Left renal cortex interstitium (tissue), 4 donors: ENCODE measurements around the gene FAM241B. TPM values are rescaled to one million over a fixed set of nuclear protein-coding genes. Genes with fewer than 3 reads are reported as not detected.

Experiments used
- DNase-seq, 4 donors: peaks; one replicate each; pipeline ENCODE4 v3.0.0-alpha.2; 2013; ENCODE audit warnings: low read depth in 4 of 4, low spot score in 2 of 4, missing footprints in 1 of 4
- polyA plus RNA-seq, 4 donors: library from polyadenylated mRNA; unstranded; fragments of 120-200 nt; gene quantifications; one replicate each; pipeline ENCODE4 v1.2.1, GENCODE V29; 2013; ENCODE audit not compliant: insufficient read length in 4 of 4

Gene FAM241B, protein sequence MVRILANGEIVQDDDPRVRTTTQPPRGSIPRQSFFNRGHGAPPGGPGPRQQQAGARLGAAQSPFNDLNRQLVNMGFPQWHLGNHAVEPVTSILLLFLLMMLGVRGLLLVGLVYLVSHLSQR
- polyA plus RNA-seq: 10 to 100 TPM in 3 of 4 donors, 1 to 10 TPM in 1; 9.1 to 11.3 (median 10.4) TPM

DNA sequence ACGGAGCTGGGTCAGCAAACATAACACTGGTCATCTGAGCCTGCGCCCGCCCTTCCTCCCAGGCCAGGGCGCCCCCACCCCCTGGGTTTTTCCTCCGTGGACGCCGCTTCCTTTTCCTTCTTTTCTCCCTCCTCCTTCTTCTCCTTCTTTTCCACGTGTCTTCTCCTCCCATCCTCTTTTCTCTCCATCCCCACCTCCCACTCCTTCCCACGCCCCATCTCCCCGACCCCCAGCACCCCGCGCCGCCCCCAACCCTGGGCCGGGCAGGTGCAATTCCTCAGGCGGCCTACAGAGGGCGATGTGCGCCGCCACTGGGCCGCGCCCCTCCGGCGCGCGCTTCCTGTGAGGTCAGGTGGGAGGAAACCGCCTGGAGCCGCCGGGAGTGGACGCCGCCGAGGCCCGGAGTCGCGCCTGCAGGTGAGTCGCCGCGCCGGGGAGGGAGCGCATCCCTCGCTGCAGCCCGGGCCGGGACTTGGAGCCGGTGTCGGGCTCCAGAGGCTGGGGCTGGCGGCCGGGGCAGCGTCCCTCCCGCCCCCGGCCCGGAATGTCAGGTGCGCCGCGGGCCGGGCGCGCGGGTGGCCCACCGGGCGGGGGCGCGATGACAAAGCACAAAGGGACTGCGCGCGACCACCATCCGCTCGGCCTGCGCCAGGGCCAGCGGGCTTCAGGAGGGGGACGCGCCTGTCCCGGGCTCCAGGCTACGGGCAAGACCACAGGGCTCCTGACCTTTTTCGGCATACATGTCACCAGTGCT lies at the start of gene FAM241B:
Gene FAM241B, plus strand, starts transcription at position 351 of the 754 bp plus-strand sequence. CDS start 1,497 bp downstream, outside the sequence.
- peak in 1 of 4 donors; percentile 60 for DNase-seq

DNA sequence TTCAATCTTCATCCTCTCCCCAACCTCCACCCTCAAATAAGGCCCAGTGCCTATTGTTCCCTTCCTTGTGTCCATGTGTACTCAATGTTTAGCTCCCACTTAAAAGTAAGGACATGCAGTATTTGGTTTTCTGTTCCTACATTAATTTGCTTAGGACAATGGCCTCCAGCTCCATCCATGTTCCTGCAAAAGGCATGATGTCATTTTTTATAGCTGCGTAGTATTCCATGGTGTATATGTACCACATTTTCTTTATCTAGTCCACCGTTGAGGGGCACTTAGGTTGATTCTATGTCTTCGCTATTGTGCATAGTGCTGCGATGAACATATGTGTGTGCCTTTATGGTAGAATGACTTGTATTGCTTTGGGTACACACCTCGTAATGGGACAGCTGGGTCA lies 49.6 kb upstream of the FAM241B start:
- DNase-seq: no peak

DNA sequence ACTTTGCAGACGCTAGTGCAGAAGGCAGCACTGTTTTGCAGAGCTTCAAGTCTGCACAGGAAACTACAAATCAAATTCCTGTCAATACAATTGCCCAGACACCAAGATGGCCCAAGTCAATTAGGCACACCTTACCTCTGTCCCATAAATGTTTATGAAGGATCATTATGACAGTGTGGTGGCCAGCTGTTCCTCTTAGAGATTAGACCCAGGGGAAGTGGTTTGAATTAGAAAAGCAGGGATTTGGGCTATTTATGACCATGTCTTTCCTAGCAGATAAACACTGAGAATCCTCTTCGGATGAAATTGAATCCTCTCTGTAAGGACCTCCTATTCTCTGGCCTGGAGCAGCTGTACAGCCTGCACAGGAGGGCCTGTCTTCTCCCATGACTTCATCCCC lies 46.9 kb upstream of the FAM241B start:
- no peak for DNase-seq

DNA sequence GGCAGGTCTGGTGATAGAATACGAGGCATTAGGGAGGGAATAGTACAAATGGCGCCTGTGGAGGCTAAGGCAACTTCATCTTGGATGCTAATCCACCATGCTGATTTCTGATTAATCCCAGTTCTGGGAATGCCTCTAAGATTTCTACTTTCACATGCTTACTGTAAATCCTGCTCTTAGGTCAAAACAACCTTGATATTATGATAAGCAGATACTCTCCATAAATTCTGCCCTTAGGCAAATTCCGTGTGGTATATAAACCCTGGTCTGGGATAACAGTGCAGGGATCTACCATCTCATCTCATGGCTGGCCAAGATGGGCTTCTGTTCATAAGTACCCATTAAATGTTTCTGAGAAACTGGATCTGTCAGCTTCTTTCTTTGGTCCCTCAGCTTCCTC lies 45.4 kb upstream of the FAM241B start:
- no peak for DNase-seq

DNA sequence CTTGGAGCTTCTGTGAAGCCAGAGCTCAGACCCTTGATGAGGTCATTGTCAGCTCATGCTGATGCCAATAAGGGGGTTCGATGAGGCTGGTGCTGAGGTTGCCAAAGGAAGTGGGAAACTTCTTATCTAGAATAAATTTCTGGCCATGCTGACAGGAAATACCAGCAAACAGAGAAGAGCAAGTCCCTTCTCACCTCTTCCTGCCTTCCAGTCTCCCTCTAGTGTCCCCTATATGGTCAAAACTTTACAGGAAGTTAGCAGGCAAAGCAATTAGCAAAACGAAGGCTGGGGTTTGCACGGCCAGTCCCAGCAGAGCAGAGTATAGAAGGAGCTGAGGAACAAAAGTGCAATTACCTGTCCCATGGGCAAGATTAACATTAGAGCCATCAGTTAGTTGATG lies 41.7 kb upstream of the FAM241B start:
- no peak for DNase-seq

DNA sequence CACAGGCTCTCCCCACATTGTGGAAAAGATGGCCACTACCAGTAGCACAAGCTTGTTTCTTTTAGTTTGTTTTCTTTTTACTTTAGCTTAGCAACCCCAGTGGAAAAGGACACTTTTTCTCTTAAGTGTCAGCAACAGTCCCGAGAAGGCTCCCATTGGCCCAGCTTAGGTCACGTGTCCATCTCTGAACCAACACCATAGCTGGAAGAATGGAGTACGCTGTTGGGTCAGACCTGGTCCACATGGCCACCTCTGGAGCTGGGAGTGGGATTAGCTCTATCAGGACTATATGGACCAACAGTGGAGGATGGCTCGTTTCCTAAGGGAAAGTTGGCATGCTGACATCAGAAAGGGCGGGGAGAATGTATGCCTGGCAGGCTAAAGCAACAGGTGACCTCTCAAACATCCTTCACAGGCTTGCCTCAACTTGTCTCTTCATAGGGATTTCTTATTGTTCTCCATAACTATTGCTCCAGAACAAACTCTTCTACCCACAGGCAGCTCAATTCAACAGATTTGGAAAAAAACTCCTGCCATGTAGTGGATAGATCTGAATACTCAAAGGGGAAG lies 29.2 kb upstream of the FAM241B start:
- no peak for DNase-seq

DNA sequence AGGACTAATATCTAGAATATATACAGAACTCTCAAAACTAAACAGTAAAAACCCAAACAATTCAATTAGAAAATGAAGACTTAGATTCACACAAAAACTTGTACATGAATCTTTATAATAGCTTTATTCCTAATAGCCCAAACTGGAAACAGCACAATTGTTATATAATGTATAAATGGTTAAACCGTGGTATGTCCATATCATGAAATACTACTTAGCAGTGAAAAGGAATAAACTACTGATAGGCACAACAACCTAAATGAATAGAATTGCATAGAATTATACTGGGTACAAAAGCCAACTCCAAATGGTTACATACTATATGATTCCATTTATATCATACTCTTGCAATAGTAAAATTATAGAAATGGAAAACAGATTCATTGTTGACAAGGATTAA lies 21.0 kb upstream of the FAM241B start:
- DNase-seq: no peak

DNA sequence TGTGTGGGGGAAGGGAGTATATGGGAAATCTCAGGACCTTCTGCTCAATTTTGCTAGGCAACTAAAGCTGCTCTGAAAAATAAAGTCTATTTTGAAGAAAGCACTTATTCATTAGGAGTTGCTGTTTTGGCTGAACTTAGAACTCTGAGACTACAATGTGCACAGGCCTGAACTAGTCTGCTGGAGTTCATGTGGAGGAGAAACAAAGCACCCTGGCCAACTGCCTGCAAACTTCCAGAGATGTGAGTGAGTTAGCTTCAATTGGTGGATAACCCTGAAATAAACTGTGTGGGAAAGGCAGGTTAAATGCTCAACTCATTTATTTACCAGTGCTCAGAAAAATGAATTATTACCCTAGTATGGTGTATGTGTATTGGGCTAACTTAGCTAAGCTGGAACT lies 17.3 kb upstream of the FAM241B start:
- DNase-seq: no peak

DNA sequence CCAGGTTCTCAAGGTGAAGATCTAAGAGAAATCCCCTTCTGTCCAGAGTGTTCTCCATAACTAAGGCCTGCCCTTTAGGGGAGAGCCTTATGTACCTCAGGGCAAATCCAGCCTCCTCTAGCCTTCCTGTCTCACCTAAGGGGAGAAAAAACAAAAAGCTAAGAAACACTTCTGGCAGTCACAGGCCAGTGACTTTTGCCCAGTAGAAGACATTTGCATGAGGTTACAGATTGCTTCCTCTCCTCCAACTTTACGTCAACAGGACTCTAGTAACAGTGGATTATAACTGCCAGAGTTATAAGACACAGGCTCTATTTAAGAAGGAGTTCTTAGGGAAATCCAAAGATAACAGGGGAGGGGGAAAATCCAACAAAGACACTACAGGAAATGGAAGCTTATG lies 15.9 kb upstream of the FAM241B start:
- DNase-seq: no peak

DNA sequence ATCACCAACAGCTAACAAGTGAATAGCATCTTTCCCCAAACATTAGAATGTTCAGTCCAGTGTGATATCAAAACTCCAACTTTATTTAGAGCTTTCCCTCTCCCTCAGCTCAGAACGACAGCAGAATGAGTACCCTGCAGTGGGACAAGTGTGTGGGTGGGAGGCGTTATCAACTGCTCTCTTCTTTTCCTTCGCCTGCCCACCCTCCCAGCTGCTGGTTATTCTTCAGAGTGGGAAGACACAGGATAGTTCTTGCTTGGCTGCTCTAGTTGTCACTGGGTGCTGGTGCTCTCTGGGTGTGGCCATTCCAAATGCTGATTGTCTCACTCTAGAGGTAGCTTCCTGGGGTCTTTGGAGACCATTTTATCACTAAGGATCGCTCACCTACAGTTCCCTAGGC lies 13.7 kb upstream of the FAM241B start:
- no peak for DNase-seq

DNA sequence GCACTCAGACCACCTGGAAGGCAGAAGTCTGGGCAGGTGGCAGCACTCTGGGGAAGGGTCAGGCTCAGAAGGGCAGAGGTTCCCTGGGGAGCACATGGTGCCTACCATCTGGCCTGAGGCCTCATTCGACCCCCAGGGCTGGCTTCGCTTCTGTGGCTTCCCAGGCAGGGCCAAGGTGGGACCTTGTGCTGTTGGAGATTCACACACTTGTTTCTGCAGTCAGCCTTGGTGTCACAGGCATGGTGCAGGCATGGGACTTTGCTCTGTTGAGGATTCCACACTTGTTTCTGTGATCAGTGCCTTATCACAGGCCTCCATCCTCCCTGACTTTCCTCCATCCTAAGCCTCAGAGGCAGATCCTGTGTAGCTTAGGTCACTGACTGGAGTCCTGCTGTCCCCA lies 11.3 kb upstream of the FAM241B start:
- no peak for DNase-seq

DNA sequence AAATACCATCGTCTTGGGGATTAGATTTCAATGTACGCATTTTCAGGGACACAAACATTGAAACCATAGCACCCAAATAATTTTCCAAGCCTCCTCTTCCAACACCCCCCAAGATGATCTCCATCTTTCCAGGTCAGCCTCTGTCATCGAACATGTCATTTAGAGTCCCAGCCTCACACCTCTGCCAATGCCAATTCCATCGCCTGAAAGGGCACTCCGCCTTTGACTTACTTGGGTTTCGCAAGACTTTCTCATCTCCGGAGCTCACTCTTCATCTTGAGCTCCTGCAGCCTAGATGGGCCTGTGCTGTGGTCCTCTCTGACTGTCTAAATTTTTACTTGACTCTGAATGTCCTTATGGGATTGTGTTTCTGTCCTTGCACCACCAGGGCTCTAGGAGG lies 10.4 kb upstream of the FAM241B start:
- no peak for DNase-seq

DNA sequence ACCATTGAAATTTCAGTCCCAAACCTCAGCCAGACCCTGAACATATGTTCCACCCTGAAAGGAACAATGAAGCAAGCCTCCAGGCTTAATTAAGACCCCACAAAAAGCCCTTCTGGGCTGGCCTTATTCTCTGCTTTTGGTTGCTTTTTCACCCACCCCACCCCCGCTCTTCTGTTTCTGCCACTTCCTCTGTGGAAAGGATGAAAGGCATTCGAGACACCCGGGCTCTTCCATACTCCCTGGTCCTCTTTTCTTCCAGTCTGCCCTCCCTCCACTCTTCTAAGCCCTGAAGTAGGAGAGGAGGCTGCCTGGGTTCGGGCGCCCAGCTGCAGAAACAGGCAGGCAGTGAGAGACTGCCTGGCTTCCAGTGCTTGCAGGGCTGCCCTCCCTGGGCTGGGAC lies 9.4 kb upstream of the FAM241B start:
- DNase-seq: no peak

DNA sequence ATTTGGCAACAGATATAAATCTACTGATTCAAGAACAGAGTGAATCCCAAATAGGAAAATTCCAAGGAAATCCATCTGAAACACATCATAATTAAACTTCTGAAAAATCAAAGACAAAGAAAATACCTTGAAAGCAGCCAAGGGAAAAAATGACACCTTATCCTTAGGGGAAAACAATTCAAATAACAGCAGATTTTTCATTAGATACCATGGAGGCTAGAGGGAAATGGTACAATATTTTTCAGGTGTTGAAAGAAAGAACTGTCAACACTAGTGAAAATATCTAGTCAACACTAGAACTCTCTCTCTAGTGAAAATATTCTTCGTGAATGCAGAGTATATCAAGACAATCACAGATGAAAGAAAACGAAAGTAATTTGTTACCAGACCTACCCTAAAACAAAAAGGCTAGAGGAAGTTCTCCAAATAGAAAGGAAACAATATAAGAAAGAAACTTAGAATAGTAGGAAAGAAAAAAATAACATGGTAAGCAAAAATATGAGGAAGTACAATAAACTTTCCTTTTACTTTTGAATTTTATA lies 5.7 kb upstream of the FAM241B start:
- DNase-seq: no peak

DNA sequence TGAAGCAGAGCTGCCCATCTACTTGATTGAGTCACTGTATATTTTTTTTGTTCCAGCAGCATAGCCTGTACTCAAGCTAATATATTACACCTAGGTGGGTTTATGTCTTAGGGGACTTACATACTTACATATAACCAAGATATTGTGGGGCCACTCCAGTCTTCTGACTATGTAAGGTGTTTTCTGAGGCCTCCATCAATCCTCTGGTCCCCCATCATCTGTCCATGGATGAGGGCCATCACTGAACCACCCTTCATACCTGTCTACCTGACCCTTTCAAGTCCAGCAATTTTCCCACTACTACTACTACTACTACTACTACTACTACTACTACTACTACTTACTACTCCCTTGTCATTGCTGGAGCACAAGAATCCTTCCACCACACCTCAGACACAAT lies 3.2 kb upstream of the FAM241B start:
- no peak for DNase-seq

DNA sequence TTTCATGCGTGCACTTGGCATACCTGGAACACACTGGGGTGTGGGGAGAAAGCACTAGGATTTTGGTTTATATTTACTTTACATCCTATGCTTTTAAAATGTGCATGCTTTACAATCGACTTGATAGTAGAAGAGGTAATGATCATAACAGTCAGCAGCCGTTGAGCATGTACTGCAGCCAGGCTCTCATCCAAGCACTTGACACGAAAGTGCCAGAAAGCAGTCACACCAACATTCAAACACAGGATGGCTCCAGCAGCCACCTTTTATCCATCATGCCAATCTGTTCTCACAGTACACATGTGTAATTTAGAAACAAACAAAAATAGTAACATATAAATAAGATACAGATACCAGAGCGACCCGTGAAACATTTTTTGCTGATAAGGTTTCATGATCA lies 1.2 kb upstream of the FAM241B start:
- DNase-seq: no peak

DNA sequence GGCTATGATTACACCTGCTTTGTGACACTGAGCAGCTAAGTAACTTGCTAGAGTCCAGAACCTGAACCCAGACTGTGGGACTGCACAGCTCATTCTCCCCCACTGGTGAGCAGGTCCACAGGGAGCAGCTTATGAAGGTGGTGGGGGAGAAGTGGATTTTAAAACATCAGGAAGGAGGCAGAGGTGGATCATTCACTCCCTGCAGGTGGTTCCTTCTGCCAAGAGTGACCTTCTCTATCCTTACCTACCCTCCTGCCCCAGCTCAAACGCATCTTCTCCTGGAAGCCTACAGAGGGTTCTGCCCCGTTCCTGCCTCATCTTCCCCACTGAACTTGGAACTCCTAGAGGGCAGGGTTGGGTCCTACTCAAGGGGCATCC lies 539 bp upstream of the FAM241B start:
- DNase-seq: no peak

DNA sequence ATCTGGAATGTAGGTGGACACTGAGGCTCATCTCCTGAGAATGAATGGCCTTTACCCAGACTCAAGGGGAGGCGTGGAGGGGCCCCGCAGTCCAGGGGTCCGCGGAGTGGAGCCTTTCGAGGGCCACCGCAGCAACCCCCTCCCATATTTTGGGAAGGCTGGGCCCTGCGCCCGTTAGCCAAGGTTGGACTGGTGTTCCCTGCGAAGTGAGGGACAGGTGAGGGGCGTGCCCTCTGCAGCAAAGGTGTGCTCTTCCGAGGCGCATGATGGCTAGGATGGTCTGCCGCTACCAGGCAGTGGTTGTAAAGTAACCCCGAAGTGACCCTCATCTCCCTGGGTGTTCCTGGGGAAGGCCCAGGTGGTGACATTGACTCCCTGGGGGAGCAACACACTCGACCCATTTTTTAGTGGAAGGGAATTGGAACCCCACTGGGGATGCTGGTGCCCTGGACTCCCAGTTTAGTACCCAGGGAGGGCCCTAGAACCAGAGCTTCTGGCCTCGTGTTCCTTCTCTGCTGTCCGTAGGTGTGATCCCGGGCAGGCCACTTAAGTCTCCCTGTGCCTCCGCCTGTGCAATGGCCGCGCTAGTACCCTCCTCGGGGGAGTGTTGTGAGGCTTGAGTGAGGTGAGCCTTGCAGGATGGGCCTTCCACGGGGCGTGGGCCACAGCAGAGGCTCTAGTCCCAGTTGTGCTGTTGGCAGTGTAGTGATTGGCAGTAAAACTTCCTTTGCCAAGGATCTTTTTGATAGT lies 779 bp downstream of the FAM241B start:
- DNase-seq: no peak

DNA sequence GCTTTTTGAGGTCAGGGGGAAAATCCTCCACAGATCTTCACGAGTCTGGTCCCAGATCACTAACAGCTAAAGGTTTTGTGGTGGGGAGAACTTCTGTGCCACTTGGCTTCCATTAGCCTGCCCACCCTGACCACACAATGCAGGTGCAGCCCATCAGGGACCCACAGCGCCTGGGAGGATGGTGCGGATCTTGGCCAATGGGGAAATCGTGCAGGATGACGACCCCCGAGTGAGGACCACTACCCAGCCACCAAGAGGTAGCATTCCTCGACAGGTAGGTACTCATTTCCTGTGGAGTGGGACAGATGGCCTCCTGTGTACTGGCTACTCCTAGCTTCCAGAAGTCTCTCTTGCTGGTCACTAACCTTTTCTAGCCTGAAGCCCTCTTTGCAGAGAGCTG lies 1.5 kb downstream of the FAM241B start:
- no peak for DNase-seq

DNA sequence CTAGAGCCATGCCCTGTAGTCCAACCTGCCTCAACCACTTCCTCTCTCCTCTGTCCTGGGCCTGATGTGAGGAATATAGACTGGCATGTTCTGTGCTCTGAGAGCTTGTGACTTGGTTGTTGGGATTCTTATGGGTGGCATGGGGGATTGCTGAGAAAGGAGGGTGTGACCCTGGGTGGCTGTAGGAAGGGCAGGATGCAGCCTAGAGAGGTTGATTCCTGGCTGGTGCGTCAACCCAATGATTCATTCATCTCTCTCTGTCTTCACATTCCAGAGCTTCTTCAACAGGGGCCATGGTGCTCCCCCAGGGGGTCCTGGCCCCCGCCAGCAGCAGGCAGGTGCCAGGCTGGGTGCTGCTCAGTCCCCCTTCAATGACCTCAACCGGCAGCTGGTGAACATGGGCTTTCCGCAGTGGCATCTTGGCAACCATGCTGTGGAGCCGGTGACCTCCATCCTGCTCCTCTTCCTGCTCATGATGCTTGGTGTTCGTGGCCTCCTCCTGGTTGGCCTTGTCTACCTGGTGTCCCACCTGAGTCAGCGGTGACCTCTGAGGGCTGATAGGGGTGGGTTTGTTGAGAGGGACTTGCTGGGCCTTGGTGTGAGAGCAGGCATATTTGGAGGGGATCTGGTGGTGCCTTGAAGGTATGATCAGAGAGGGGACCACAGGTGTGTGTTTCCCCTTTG lies 2.6 kb downstream of the FAM241B start:
- DNase-seq: no peak
